NCI-H1105 (cell line): ENCODE data around the gene MVB12B.
A peak's percentile ranks its signal among the peaks of the same experiment; 100 is the strongest.

ENCODE experiments used
- DNase-seq: peaks from one replicate; lab custom pipeline; 2025; lab: John Stamatoyannopoulos, UW

The MVB12B gene

GRCh38 chr9:126331964-126332748, 5.5 kb downstream of the MVB12B start:
- DNase-seq, result no peak

DNA sequence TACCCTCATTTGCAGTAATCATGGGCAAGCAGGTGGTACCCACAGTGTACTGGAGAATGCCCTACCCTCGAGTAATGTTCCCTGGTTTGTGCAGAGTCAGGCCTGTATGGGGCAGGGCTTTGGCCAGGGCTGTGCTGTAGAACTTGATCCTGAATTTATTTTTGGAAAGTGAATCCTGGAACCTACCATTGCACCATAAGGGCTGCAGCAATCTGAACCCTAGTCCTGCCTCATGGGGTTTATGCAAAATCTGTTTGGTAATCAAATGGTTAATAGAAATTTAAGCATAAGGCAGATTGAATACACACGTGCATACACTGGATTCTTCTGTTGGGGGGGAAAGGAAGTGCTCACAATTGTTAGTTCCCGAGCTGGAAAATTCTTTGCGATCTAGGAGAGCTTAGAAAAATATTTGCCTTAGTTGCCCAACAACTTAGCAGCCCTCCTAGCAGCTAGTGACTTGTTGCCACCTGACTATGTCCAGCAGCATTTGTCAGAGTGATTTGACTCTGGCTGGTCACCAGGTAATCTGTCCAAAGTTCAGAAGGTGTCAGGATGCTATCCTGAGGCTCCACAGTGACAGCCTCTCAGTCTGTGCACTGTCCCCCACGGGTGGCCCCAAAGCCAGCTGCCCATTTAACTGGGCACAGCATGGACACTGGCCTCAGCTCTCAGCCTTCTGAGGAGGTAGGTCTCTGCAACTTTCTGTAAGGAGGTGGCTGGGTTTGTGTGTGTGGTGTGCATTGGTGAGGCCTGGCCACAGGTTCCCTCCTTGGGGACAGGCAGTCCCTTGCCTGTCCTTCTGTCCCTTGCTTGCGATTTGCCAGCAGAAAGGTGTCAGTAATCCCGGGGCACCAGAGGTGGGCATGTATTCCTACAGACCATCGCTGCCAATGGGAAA, 8.3 kb downstream of the MVB12B start:
- no peak for DNase-seq

DNA sequence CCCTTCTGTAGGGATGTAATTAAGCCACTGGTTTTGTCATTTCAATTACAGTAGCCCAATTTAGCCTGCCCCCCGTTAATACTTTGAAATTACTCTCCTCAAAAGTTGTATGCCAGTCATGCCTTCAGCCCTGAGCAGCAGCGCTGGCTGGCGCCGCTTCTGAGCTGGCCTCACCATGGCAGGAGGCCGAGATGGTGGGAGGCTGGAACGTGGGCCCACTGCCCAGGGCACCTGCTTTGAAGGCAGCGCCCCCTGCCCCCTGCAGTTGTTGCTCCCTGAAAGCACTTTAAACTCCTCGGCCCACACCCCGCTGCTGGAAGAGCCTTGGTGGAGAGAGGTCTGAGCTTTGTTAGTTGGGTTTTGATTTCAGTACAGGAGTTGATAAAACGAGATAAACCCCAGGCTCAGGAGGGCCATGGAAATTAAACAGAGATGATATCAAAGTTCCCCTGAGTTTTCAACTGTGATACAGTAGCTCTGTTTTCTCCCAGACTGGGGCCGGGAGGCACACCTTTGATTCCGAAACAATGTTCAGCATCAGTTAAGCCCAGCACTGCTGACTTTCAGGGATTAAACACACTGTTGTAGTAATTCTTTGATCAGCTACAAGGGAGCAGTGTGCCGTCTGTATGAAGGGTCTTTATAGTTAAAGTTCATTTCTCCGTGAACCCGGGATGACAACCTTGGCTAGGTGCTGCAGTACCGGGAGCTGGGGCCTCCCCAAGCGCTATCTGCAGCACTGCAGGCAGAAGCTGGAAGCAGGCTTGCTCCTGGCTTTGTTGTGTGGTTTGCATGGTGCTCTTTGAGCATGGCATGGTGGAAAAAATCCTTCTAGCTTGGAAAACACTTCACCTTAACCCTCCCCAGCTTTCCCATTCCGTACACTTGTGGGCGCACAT, 9.5 kb downstream of the MVB12B start:
- DNase-seq, result no peak

DNA sequence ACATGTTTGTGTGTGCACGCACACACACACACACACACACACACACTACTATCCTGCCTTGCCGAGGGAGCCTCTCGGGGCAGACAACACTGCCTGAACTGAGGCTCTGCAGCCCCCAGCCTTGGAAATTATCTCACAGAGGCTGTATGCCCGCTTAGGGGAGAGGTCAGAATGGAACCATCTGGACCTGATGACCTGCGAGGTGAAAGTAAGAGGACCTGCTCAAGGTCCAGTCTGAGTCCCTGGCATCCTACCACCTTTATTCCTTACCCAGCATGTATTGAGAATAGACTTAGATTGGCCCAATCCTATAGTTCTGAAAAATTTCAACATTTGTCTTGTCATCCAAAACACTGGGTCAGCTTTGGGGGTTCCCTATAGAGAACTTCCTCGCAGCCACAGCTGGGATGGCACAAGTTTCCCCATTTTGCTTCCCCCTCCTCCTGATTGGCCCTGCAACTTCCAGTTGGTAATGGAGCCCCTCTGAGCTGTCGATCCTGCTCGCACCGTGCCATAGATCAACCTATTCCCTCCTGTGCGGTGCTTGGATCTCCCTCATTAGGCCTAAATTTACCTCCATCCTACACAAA, 10.2 kb downstream of the MVB12B start:
- DNase-seq, result no peak

GRCh38 chr9:126337729-126338372, 11.2 kb downstream of the MVB12B start:
- no peak for DNase-seq

- DNase-seq, result no peak
These were observed 12.3 kb downstream of the MVB12B start for GRCh38 chr9:126338945-126339344.

DNA sequence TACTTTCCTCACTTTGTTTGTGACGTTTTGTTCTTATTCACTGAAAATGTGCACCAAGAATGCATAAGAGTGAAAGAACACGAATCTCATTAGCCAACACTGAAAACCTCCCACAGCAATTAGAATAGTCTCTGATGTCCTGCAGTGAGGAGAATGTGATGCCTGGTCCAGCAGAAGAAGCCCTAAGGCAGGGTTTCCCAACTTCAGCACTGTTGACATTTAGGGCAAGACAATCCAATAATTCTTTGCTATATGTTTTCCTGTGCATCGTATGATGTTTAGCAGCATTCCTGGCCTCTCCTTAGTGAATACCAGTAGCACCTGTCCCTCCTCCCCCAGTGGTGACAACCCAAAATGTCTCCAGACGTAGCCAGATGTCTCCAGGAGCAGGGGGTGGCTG, 14.8 kb downstream of the MVB12B start:
- DNase-seq, result no peak

DNA sequence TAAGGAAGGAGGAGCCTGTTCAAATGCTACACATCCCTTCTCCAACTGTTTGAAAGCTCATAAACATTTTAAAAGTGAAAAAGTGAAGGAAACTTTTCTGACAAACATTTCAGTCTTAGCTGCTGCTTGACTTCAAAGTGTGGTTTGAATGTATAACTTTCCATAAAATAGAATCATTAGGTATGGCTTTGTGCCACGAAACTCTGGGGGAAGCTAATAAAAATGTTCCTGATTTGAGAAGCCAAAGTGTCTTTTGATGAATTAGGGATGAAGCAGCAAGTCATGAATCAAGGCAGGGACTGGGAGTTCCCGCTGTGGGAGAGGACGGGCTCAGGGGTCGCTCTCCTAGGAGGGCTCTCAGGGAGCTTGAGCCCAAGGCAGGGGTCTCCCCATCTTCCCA, 15.3 kb downstream of the MVB12B start:
- DNase-seq, result no peak

DNA sequence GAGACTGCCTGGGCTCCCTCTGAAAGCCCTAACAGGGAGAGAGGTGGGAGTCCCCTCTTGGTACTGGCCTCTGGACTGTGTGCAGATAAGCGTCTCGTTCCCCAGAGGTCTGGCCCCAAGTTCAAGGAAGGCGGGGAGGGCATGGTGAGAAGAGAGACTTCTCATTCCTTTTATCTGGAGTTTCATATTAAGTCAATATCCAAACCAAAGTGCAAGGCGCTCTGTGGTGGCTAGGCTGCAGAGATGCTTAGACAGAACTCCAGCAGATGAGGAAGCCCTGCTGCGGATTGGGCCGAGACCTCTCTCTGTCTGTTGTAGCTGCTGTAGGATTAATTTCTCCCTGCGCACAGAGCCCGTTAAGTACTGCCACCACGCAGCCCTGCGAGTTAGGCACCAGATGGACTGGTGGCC, 16.0 kb downstream of the MVB12B start:
- DNase-seq, result no peak

GRCh38 chr9:126343271-126343700, 16.7 kb downstream of the MVB12B start:
- no peak for DNase-seq

GRCh38 chr9:126346031-126346430, 19.4 kb downstream of the MVB12B start:
- DNase-seq, result no peak

- DNase-seq, result no peak
These were observed 20.5 kb downstream of the MVB12B start for GRCh38 chr9:126347093-126347492.

- DNase-seq, result no peak
These were observed 21.5 kb downstream of the MVB12B start for GRCh38 chr9:126347911-126348760.

DNA sequence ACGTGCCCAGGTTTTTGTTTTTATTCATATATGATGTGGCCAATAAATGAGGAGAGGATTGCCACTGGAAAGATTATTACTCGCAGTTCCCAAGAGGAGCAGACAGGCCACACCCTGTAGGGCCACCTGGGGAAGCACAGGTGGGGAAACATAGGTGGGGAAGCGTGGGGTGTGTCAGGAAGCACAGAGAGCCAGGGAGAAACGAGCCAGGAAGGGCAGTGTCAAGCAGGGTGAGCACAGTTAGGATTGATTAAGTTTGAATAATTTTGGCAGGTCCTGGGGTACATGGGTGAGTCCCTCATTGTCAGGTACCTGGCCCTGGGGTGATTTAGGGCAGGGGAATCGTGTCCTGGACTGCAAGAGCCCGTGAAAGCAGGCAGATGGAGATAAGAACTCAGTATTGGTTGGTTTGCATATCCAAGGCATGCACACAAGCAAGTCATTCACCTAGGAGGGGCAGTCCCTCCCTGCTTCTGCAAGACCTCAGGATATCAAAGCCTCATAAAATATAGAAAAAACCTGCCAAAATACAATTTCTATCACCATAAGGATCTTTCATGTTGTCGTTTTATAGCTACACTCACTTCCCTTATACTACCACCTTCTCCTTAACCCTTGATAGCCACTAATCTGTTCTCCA, 22.4 kb downstream of the MVB12B start:
- DNase-seq, result no peak

GRCh38 chr9:126354887-126355770, 28.5 kb downstream of the MVB12B start:
- no peak for DNase-seq

DNA sequence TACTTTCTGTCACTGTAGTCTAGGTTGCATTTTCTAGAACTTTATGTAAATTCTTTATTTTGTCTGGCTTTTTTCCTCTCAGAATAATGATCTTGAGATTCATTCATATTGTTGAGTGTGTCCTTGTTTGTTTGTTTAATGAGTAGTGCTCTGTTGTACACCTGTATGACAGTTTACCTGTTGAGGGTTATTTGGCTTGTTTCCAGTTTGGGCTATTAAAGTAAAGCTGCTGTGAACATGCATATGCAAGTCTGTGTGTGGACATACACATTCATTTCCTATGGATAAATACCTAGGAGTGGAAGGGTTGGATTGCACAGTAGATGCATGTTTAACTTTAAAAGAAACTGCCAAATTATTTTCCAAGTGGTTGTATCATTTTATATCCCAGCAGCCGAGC, 30.4 kb downstream of the MVB12B start:
- peak; percentile 86 for DNase-seq

DNA sequence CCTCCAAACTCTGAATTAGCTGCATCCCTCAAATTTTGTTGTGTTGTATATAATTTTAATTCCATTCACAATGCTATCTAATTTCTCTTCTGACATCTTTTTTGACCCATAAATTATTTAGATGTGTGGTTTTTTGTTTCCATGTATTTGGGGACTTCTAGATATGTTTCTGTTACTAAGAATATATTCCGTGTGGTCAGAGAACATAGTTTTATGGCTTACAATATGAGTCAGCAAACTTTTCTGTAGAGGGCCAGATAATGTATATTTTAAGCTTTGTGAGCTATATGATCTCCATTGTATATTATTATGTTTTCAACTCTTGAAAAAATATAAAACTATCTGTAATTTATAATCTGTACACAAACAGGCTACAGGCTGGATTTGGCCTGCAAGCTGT, 33.4 kb downstream of the MVB12B start:
- no peak for DNase-seq

DNA sequence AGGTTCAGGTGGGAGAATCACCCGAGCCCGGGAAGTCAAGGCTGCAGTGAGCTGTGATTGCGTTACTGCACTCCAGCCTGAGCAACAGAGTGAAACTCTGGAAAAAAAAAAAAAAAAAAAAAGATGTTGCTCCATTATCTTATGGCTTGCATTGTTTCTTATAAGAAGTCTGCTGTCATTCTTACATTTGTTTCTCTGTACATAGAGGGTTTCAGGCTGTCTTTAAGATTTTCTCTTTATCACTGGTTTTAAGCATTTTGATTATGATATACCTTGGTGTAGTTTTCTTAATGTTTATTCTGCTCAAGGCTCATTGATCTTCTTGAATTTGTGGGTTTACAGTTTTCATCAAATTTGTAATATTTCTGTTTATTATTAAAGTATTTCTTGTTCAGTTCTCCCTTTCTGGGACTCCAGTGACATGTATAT, 35.2 kb downstream of the MVB12B start:
- no peak for DNase-seq

GRCh38 chr9:126363250-126363649, 36.6 kb downstream of the MVB12B start:
- no peak for DNase-seq
